A673 (cell line): ENCODE results near the gene DMD. TPM values are rescaled to one million over a fixed set of nuclear protein-coding genes. Genes with fewer than 3 reads are reported as not detected.

Experiments used
- BruUV-seq: library from RNA; stranded (reverse); fragments of 400-500 nt; replicated peaks from 2 replicates; lab custom pipeline; 2021; lab: Mats Ljungman, UMichigan
- CTCF ChIA-PET: fragments of 300-600 bp; sonication (Branson Sonifier 250); formaldehyde crosslinking; loops from one replicate; lab custom pipeline; 2022; ENCODE audit warnings: antibody characterized with exemption; lab: Charles Lee
- POLR2A ChIA-PET: fragments of 300-600 bp; sonication (Branson Sonifier 250); formaldehyde crosslinking; loops from one replicate; lab custom pipeline; 2022; ENCODE audit warnings: antibody characterized with exemption; ENCODE audit not compliant: low non-redundant PET; lab: Charles Lee
- DNase-seq: peaks from one replicate; pipeline ENCODE4 v3.0.0-alpha.2; 2015; ENCODE audit warnings: low spot score
- H3K27ac ChIP-seq: fragments of 200-600 bp; sonication (generic); 2 replicates; pipeline ENCODE4 v1.5.1; 2016; ENCODE audit warnings: mixed run types, low read depth, mild to moderate bottlenecking, mixed read lengths, antibody characterized with exemption, low read length; ENCODE audit not compliant: poor library complexity, severe bottlenecking
- H3K27me3 ChIP-seq: fragments of 200-600 bp; sonication (generic); replicated peaks from 2 replicates; pipeline ENCODE4 v1.6.1; 2017; ENCODE audit warnings: mixed run types, low read depth, mild to moderate bottlenecking, mixed read lengths, antibody characterized with exemption, low read length; ENCODE audit not compliant: insufficient read depth, poor library complexity
- H3K36me3 ChIP-seq: fragments of 200-600 bp; sonication (generic); 2 replicates; pipeline ENCODE4 v1.6.1; 2016; ENCODE audit warnings: mixed run types, mild to moderate bottlenecking, mixed read lengths, antibody characterized with exemption, low read length; ENCODE audit not compliant: insufficient read depth, poor library complexity, severe bottlenecking
- H3K4me1 ChIP-seq: fragments of 200-600 bp; sonication (generic); 2 replicates; pipeline ENCODE4 v1.6.1; 2017; ENCODE audit warnings: mixed run types, mild to moderate bottlenecking, mixed read lengths, antibody characterized with exemption, low read length; ENCODE audit not compliant: insufficient read depth, poor library complexity, severe bottlenecking
- H3K4me3 ChIP-seq: fragments of 200-600 bp; sonication (generic); 2 replicates; pipeline ENCODE4 v1.5.1; 2016; ENCODE audit warnings: low read depth, mixed run types, mild to moderate bottlenecking, mixed read lengths, low read length; ENCODE audit not compliant: poor library complexity, severe bottlenecking
- H3K9me3 ChIP-seq: fragments of 200-600 bp; sonication (generic); 2 replicates; pipeline ENCODE4 v1.6.1; 2016; ENCODE audit warnings: mixed run types, low read depth, mild to moderate bottlenecking, mixed read lengths, antibody characterized with exemption, low read length; ENCODE audit not compliant: poor library complexity, severe bottlenecking
- EZH2 ChIP-seq: fragments of 200-600 bp; sonication (generic); IDR thresholded peaks from 2 replicates; pipeline ENCODE4 v1.6.1; 2017; ENCODE audit warnings: borderline replicate concordance, low read depth, mild to moderate bottlenecking, mixed read lengths, antibody characterized with exemption, low read length; ENCODE audit not compliant: poor library complexity, severe bottlenecking
- intact Hi-C: fragments of 100-400 bp; cut with micrococcal nuclease; formaldehyde crosslinking; loops from one replicate; pipeline ENCODE4 v1.10.0; 2022; ENCODE audit not compliant: unreplicated experiment
- total RNA-seq: library from RNA; stranded (reverse); gene quantifications from 2 replicates; pipeline ENCODE4 v1.2.3, GENCODE V29; 2021
- TF ChIP-seq, protein P1 (sequence below): fragments of 300-800, 200-600 bp; sonication (generic); conservative IDR thresholded peaks from 2 replicates; pipeline ENCODE4 v1.5.1; 2017; ENCODE audit warnings: low read depth, mild to moderate bottlenecking, antibody characterized with exemption, low read length, moderate library complexity, mixed read lengths

DMD gene
- total RNA-seq, 1 experiment from 2014 or later, result 5.4 TPM

DNA sequence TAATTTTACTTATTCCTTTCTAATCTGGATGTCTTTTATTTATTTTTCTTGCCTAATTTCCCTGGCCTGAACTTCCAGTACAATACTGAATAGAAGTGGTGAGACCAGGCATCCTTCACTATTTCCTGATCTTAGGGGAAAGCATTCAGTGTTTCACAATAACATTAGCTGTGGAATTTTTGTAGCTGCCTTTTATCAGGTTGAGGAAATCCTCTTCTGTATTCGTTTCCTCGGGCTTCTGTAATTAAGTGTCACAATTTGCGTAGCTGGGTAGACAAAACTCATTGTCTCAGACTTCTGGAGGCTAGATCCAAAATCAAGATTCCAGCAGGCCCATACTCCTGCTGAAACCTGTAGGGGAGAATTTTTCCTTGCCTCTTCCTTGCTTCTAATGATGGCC lies 1541.1 kb downstream of the DMD start:
- DNase-seq, result peak; percentile 5

GRCh38 chrX:31665454-31665853 lies 1545.9 kb downstream of the DMD start:
- no peak for DNase-seq
- no TSS peak for BruUV-seq
- no peak for TF ChIP-seq EZH2
- TF ChIP-seq, protein P1, sequence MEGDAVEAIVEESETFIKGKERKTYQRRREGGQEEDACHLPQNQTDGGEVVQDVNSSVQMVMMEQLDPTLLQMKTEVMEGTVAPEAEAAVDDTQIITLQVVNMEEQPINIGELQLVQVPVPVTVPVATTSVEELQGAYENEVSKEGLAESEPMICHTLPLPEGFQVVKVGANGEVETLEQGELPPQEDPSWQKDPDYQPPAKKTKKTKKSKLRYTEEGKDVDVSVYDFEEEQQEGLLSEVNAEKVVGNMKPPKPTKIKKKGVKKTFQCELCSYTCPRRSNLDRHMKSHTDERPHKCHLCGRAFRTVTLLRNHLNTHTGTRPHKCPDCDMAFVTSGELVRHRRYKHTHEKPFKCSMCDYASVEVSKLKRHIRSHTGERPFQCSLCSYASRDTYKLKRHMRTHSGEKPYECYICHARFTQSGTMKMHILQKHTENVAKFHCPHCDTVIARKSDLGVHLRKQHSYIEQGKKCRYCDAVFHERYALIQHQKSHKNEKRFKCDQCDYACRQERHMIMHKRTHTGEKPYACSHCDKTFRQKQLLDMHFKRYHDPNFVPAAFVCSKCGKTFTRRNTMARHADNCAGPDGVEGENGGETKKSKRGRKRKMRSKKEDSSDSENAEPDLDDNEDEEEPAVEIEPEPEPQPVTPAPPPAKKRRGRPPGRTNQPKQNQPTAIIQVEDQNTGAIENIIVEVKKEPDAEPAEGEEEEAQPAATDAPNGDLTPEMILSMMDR, result no peak
- H3K9me3 ChIP-seq, result no peaks in the 10 kb centered on the region
- no peak overlapping the region for H3K27ac ChIP-seq
- no peaks in the 10 kb centered on the region for H3K4me1 ChIP-seq
- CTCF ChIA-PET, result no interaction called here
- intact Hi-C loops, result no loop called here
- H3K36me3 ChIP-seq, result no peaks in the 10 kb centered on the region
- H3K27me3 ChIP-seq, result peaks cover 11% of the 10 kb centered on the region
- no peak overlapping the region for H3K4me3 ChIP-seq
- POLR2A ChIA-PET, result no interaction called here

More for the DNA sequence above, 1541.1 kb downstream of the DMD start:
- intact Hi-C loops, result no loop called here
- H3K4me3 ChIP-seq, result no peak overlapping the region
- no peaks in the 10 kb centered on the region for H3K4me1 ChIP-seq
- TF ChIP-seq EZH2, result no peak
- TF ChIP-seq, protein P1, result no peak
- H3K9me3 ChIP-seq, result no peaks in the 10 kb centered on the region
- POLR2A ChIA-PET, result no interaction called here
- no peaks in the 10 kb centered on the region for H3K27me3 ChIP-seq
- BruUV-seq, result no TSS peak
- CTCF ChIA-PET, result no interaction called here
- no peaks in the 10 kb centered on the region for H3K36me3 ChIP-seq
- no peak overlapping the region for H3K27ac ChIP-seq

- BruUV-seq, result no TSS peak
- Histone ChIP-seq H3K4me3 (no peak overlapping the region), H3K9me3 (no peaks in the 10 kb centered on the region), H3K27ac (no peak overlapping the region), H3K27me3 (peaks cover 15% of the 10 kb centered on the region), H3K4me1 (no peaks in the 10 kb centered on the region), H3K36me3 (no peaks in the 10 kb centered on the region)
- CTCF ChIA-PET, result no interaction called here
- TF ChIP-seq, protein P1, result no peak
- TF ChIP-seq EZH2, result no peak
- POLR2A ChIA-PET, result no interaction called here
- DNase-seq, result no peak
- intact Hi-C loops, result no loop called here
Measured at GRCh38 chrX:31663172-31663571, 1548.2 kb downstream of the DMD start.
